SU-DHL-6 (cell line): ENCODE measurements around the gene NCOA3.

Source experiments
- CTCF ChIP-seq: fragments of 200-600 bp; sonication (generic); IDR thresholded peaks from one replicate; pipeline ENCODE4 v1.5.1; 2017; ENCODE audit warnings: antibody characterized with exemption, mild to moderate bottlenecking, low read length, moderate library complexity; ENCODE audit not compliant: insufficient read depth, poor library complexity, severe bottlenecking
- EZH2phosphoT487 ChIP-seq: fragments of 200-600 bp; sonication (generic), shearing (Covaris generic); conservative IDR thresholded peaks from 2 replicates; pipeline ENCODE4 v1.6.1; 2018; ENCODE audit warnings: mild to moderate bottlenecking, antibody characterized with exemption, low read length, moderate library complexity, mixed read lengths

DNA sequence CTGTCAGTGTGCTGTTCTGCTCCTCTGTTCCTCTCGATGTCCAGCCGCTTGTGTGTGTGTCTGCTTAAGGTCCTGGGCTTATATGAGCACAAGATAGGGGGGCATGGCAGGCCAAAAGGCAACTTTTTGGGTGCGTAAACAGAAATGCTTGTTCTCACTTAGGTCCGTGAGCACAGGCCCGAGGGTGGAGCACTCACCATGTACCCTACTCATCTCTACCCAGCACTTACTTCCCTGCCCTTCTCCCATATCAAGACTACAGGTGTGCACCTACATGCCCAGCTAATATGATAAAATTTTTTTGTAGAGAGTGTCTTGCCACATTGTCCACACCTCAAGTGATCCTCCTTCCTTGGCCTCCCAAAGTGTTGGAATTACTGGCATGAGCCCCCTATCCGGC, 34.3 kb downstream of the NCOA3 start:
- TF ChIP-seq CTCF (no peak), EZH2phosphoT487 (no peak)
